DOHH2 (cell line): ENCODE measurements around the gene CYB5A.

Experiments used
- CTCF ChIP-seq: fragments of 200-600 bp; sonication (generic); IDR thresholded peaks from one replicate; pipeline ENCODE4 v1.5.1; 2014; ENCODE audit warnings: antibody characterized with exemption, mild to moderate bottlenecking, low read depth, low read length; ENCODE audit not compliant: poor library complexity, severe bottlenecking
- EZH2phosphoT487 ChIP-seq: fragments of 200-600 bp; sonication (generic); IDR thresholded peaks from 2 replicates; pipeline ENCODE4 v1.6.1; 2017; ENCODE audit warnings: borderline replicate concordance, mild to moderate bottlenecking, antibody characterized with exemption, low read length, moderate library complexity, mixed read lengths

GRCh38 chr18:74241426-74241825, 50.3 kb downstream of the CYB5A start:
- no peak for TF ChIP-seq CTCF
- TF ChIP-seq EZH2phosphoT487 = no peak
